Liver (tissue), 3 donors: ENCODE results near the gene DNAJB6.

Experiments
- ATF3 ChIP-seq: IDR thresholded peaks from 2 replicates; pipeline ENCODE4 v1.6.1; 2016; ENCODE audit warnings: antibody characterized with exemption
- FOXA2 ChIP-seq: IDR thresholded peaks from 2 replicates; pipeline ENCODE4 v1.6.1; 2016; ENCODE audit warnings: antibody characterized with exemption
- HNF4A ChIP-seq, 2 donors: conservative IDR thresholded peaks; 2 replicates each; pipeline ENCODE4 v1.6.1; 2016; ENCODE audit warnings: antibody characterized with exemption in 2 of 2, mild to moderate bottlenecking in 2 of 2
- JUND ChIP-seq, 2 donors: IDR thresholded peaks; 2 replicates each; pipeline ENCODE4 v1.6.1; 2016; ENCODE audit warnings: antibody characterized with exemption in 2 of 2
- RAD21 ChIP-seq, 2 donors: IDR thresholded peaks; 2 replicates each; pipeline ENCODE4 v1.6.1; 2016; ENCODE audit warnings: antibody characterized with exemption in 2 of 2, mild to moderate bottlenecking in 2 of 2
- TAF1 ChIP-seq: conservative IDR thresholded peaks from 2 replicates; pipeline ENCODE4 v1.6.1; 2016; ENCODE audit warnings: antibody characterized with exemption, mild to moderate bottlenecking
- TF ChIP-seq, protein P1 (sequence below): fragments of 150-350 bp; IDR thresholded peaks from 2 replicates; pipeline ENCODE4 v1.5.1; 2017; ENCODE audit warnings: improper control_type of control experiment, low read depth, low read length; ENCODE audit not compliant: missing input control
- donor health status: healthy.
- donor health status: healthy.

DNA sequence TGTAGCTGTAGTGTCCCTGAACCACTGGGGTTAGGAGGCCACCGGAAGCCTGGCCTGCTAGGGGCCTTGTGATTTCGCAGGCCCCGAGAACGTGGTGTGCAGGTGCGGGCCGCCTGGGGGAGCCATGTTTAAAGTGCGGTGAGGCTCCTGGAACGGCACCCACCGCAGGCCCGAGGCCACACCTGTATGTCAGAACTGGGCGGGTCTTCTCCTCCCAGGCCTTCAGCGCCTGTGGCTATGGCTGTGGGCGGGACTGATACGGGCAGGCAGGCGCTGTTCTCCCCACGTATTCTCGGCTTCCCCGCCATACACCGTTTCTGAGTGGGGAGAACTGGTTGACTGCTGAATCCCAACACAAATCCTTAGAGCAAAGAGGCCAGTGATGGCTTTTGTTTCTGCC is 74.8 kb downstream of the DNAJB6 start:
- TF ChIP-seq HNF4A (conservative IDR thresholded peaks at IDR 0.05) (no peak), RAD21 (IDR thresholded peaks at IDR 0.05) (no peak), ATF3 (no peak), TAF1 (no peak), FOXA2 (no peak), JUND (IDR thresholded peaks at IDR 0.05) (no peak)
- TF ChIP-seq, protein P1, sequence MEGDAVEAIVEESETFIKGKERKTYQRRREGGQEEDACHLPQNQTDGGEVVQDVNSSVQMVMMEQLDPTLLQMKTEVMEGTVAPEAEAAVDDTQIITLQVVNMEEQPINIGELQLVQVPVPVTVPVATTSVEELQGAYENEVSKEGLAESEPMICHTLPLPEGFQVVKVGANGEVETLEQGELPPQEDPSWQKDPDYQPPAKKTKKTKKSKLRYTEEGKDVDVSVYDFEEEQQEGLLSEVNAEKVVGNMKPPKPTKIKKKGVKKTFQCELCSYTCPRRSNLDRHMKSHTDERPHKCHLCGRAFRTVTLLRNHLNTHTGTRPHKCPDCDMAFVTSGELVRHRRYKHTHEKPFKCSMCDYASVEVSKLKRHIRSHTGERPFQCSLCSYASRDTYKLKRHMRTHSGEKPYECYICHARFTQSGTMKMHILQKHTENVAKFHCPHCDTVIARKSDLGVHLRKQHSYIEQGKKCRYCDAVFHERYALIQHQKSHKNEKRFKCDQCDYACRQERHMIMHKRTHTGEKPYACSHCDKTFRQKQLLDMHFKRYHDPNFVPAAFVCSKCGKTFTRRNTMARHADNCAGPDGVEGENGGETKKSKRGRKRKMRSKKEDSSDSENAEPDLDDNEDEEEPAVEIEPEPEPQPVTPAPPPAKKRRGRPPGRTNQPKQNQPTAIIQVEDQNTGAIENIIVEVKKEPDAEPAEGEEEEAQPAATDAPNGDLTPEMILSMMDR = no peak
